Stomach (tissue), 9 donors: ENCODE data around the gene ZNF600. TPM values are rescaled to one million over a fixed set of nuclear protein-coding genes. Genes with fewer than 3 reads are reported as not detected.
"Not testable (repeated sequence)": the region's sequence is repeated elsewhere in the genome, so short reads cannot be mapped to it uniquely, and the experiment has no call there.

Experiments
- DNase-seq, 2 donors: peaks; one replicate each; pipeline versions ENCODE4 v3.0.0 to v3.0.0-alpha.2; 2013 to 2019
- H3K27ac ChIP-seq, 5 donors: fragments of 200-600 bp in 4 of 5; sonication (generic) in 4 of 5; one replicate each; pipeline ENCODE4 v1.5.1; 2013 to 2019; ENCODE audit warnings: mild to moderate bottlenecking in 1 of 5, moderate library complexity in 1 of 5
- H3K27me3 ChIP-seq, 3 donors: fragments of 200-600 bp; sonication (generic); one replicate each; pipeline ENCODE4 v1.5.1; 2017 to 2019; ENCODE audit warnings: mixed run types in 1 of 3
- H3K36me3 ChIP-seq, 4 donors: fragments of 200-600 bp; sonication (generic); 1 replicate in 3 of 4; 2 replicates in 1 of 4; pipeline ENCODE4 v1.5.1; 2016 to 2019
- H3K4me1 ChIP-seq, 4 donors: fragments of 200-600 bp; sonication (generic); one replicate each; pipeline ENCODE4 v1.5.1; 2016 to 2019
- H3K4me3 ChIP-seq, 4 donors: fragments of 200-600 bp; sonication (generic) in 3 of 4; one replicate each; pipeline ENCODE4 v1.5.1; 2016 to 2019; ENCODE audit warnings: mild to moderate bottlenecking in 1 of 4
- H3K9me3 ChIP-seq, 4 donors: fragments of 200-600 bp; sonication (generic); one replicate each; pipeline ENCODE4 v1.5.1; 2016 to 2019
- EP300 ChIP-seq: sonication (generic); formaldehyde crosslinking; IDR thresholded peaks from one replicate; pipeline ENCODE4 v1.6.1; 2017; ENCODE audit warnings: antibody characterized with exemption
- POLR2A ChIP-seq, 4 donors: fragments of 450-650 bp; IDR thresholded peaks; one replicate each; pipeline ENCODE4 v1.6.1; 2016; ENCODE audit warnings: antibody characterized with exemption in 4 of 4, control low read depth in 2 of 4, mild to moderate bottlenecking in 1 of 4, moderate library complexity in 1 of 4
- POLR2AphosphoS5 ChIP-seq, 3 donors: sonication (generic); formaldehyde crosslinking; IDR thresholded peaks; one replicate each; pipeline ENCODE4 v1.6.1; 2016; ENCODE audit warnings: antibody characterized with exemption in 3 of 3
- WGBS, 5 donors: extraction: QIAGEN DNeasy Blood & Tissue Kit in 3 of 5; methylation state at CpG; one replicate each; pipeline versions ENCODE4 v1.1.5 to v1.1.7; 2013 to 2018; 5-methylcytosine and 5-hydroxymethylcytosine counted together
- intact Hi-C: fragments of 100-400 bp; cut with DNase I; formaldehyde crosslinking; loops from one replicate; pipeline ENCODE4 v1.15.1; 2023; ENCODE audit warnings: low total_unique reads
- polyA plus RNA-seq, 3 donors: library from polyadenylated mRNA; stranded (reverse); fragments of 200-250 nt; gene quantifications; one replicate each; pipeline ENCODE4 v1.2.3, GENCODE V29; 2013
- total RNA-seq, 5 donors: library from RNA; depleted of rRNA; stranded (reverse); fragments of >200 nt; gene quantifications; one replicate each; pipeline versions ENCODE4 v1.1.0 to v1.2.3, GENCODE V29; 2014 to 2016
- TF ChIP-seq, protein P1 (sequence below), 7 experiments: fragments of 450-650 bp in 4 of 7; fragments of 200-600 bp in 3 of 7; sonication (generic) in 3 of 7; IDR thresholded peaks; one replicate each; pipeline ENCODE4 v1.5.1; 2016 to 2019; ENCODE audit warnings: antibody characterized with exemption in 7 of 7, control low read depth in 2 of 7, mild to moderate bottlenecking in 1 of 7
- donor health status: healthy with polysubstance abuse.
- donor health status: Bipolar disorder and iron deficiency.
- donor health status: healthy.

The ZNF600 gene
- total and polyA plus RNA-seq, 8 donors, result 1.8 to 53.9 (median 8.0) TPM

DNA sequence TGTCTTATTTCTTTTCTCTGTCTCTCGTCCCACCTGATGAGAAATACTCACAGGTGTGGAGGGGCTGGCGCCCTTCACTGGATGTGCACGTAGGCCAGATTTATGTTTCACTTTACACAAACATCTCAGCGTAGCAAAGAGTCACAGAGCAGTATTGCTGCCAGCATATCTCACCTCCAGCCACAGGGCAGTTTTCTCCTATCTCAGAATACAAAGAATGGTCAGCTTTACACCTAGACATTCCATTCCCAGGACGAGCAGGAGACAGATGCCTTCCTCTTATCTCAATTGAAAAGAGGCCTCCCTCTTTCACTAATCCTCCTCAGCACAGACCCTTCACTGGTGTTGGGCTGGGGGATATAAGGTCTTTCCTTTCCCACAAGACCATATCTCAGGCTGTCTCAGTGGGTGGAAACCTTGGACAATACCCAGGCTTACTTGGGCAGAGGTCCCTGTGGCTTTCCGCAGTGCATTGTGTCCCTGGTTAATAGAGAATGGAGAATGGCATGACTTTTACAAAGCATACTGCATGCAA lies 44.6 kb downstream of the ZNF600 start:
- H3K27ac ChIP-seq, result no peak overlapping the region
- no peak overlapping the region for H3K4me3 ChIP-seq
- peaks cover 0 to 5% (median 0%) of the 10 kb centered on the region in 3 donors for H3K27me3 ChIP-seq
- TF ChIP-seq POLR2A (IDR thresholded peaks at IDR 0.05) (no peak), EP300 (no peak), POLR2AphosphoS5 (IDR thresholded peaks at IDR 0.05) (no peak)
- TF ChIP-seq, protein P1, sequence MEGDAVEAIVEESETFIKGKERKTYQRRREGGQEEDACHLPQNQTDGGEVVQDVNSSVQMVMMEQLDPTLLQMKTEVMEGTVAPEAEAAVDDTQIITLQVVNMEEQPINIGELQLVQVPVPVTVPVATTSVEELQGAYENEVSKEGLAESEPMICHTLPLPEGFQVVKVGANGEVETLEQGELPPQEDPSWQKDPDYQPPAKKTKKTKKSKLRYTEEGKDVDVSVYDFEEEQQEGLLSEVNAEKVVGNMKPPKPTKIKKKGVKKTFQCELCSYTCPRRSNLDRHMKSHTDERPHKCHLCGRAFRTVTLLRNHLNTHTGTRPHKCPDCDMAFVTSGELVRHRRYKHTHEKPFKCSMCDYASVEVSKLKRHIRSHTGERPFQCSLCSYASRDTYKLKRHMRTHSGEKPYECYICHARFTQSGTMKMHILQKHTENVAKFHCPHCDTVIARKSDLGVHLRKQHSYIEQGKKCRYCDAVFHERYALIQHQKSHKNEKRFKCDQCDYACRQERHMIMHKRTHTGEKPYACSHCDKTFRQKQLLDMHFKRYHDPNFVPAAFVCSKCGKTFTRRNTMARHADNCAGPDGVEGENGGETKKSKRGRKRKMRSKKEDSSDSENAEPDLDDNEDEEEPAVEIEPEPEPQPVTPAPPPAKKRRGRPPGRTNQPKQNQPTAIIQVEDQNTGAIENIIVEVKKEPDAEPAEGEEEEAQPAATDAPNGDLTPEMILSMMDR (IDR thresholded peaks at IDR 0.05), result no peak
- DNase-seq, result peak in 1 of 2 donors; percentile 27
- WGBS, 5 donors, result 33 to 53% (median 36%) methylated on average over 6 of the region's 6 CpGs
- intact Hi-C loops, result no loop called here
- no peaks in the 10 kb centered on the region for H3K9me3 ChIP-seq
- H3K36me3 ChIP-seq, result no peaks in the 10 kb centered on the region
- no peaks in the 10 kb centered on the region for H3K4me1 ChIP-seq

- H3K27ac ChIP-seq, H3K4me3 ChIP-seq, H3K27me3 ChIP-seq, DNase-seq, intact Hi-C loops, H3K9me3 ChIP-seq, H3K4me1 ChIP-seq, H3K36me3 ChIP-seq: not testable (repeated sequence)
- 44 to 53% (median 50%) methylated on average over 7 of the region's 7 CpGs for WGBS, 5 donors
Measured at GRCh38 chr19:52741371-52741770, 45.2 kb downstream of the ZNF600 start.

- no peaks in the 10 kb centered on the region for H3K9me3 ChIP-seq
- DNase-seq, result no peak
- intact Hi-C loops, result no loop called here
- no peak overlapping the region for H3K4me3 ChIP-seq
- H3K27ac ChIP-seq, result no peak overlapping the region
- H3K36me3 ChIP-seq, result no peaks in the 10 kb centered on the region
- TF ChIP-seq POLR2A (IDR thresholded peaks at IDR 0.05), result no peak
- no peak for TF ChIP-seq EP300
- TF ChIP-seq POLR2AphosphoS5 (IDR thresholded peaks at IDR 0.05), result no peak
- TF ChIP-seq, protein P1 (IDR thresholded peaks at IDR 0.05), result no peak
- peaks cover 9 to 13% (median 10%) of the 10 kb centered on the region in 4 donors for H3K4me1 ChIP-seq
- 88 to 92% (median 90%) methylated on average over 10 to 14 of the region's 14 CpGs for WGBS, 5 donors
- H3K27me3 ChIP-seq, result peaks cover 0 to 5% (median 0%) of the 10 kb centered on the region in 3 donors
Measured at GRCh38 chr19:52739576-52739975, 47.0 kb downstream of the ZNF600 start.

- Histone ChIP-seq H3K36me3 (peaks cover 0 to 6% (median 3%) of the 10 kb centered on the region in 4 donors), H3K27ac (peak overlapping the region; percentile 62 to 92 (median 91)), H3K9me3 (no peaks in the 10 kb centered on the region), H3K4me3 (peak overlapping the region in 2 of 4 donors; percentile 78 to 88), H3K4me1 (peaks cover 12 to 29% (median 20%) of the 10 kb centered on the region in 4 donors), H3K27me3 (no peaks in the 10 kb centered on the region)
- intact Hi-C loops, result no loop called here
- TF ChIP-seq EP300, result no peak
- no peak for TF ChIP-seq POLR2A (IDR thresholded peaks at IDR 0.05)
- peak in 1 of 3 donors; percentile 7 for TF ChIP-seq POLR2AphosphoS5 (IDR thresholded peaks at IDR 0.05)
- TF ChIP-seq, protein P1 (IDR thresholded peaks at IDR 0.05), result no peak
- 37 to 56% (median 53%) methylated on average over 16 to 18 of the region's 18 CpGs for WGBS, 5 donors
- DNase-seq, result peak; percentile 38 to 76
Measured at GRCh38 chr19:52735734-52736133, 50.9 kb downstream of the ZNF600 start.

DNA sequence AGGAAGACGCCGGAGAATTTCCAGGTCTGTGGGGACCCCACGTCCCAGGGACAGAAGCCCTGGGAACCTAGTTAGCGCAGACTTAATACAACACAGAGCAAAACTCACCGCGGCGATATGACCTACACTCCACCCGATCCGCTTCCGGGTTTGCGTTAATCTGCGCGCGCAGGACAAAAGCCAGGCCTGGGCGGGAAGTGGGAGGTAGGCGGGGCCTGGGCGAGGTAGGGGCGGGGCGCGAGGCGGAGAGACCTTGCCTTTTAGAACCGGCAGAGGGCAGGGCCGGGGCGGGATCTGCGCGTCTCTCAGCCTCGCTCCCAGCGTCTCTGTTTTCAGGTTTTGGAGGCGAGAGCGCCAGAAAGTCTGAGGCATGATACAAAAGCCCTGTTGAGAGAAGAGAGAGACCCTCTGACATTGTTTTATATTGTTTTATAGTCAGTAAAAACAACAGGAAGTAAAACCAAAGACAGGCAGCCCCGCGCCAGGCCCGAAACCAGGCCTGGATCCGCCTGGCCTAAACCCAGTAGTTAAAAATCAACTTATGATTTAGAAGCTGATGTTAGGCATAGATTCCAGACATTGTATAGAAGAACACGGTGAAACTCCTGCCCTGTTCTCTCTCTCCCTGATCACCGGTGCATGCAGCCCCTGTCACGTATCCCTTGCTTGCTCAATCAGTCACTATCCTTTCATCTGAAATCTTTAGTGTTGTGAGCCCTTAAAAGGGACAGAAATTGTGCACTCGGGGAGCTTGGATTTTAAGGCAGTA lies 51.5 kb downstream of the ZNF600 start, which contains the start of gene ZNF611:
ZNF611 (minus strand) TSS at position 152 of the 769 bp plus-strand sequence. CDS start 19,150 bp downstream, outside the sequence.
- TF ChIP-seq, protein P1 (IDR thresholded peaks at IDR 0.05), result peak in 5 of 7 experiments; percentile 12 to 83 (median 72)
- TF ChIP-seq POLR2AphosphoS5 (IDR thresholded peaks at IDR 0.05) (peak; percentile 85 to 96 (median 92)), POLR2A (IDR thresholded peaks at IDR 0.05) (peak in 2 of 4 donors; percentile 13 to 62), EP300 (no peak)
- no peaks in the 10 kb centered on the region for H3K27me3 ChIP-seq
- H3K4me1 ChIP-seq, result peaks cover 12 to 29% (median 20%) of the 10 kb centered on the region in 4 donors
- intact Hi-C loops, result no loop called here
- no peaks in the 10 kb centered on the region for H3K9me3 ChIP-seq
- peak within 1 kb of the TSS; percentile 81 to 92 (median 91) for H3K27ac ChIP-seq
- DNase-seq, result peak; percentile 99 to 100
- 4 to 9% (median 4%) methylated on average over 37 to 38 of the region's 38 CpGs for WGBS, 5 donors
- peaks cover 0 to 10% (median 5%) of the 10 kb centered on the region in 4 donors for H3K36me3 ChIP-seq
- H3K4me3 ChIP-seq, result peak within 1 kb of the TSS; percentile 78 to 92 (median 84)
